NCI-H146 treated with DMSO at 0.1 percent for 48 hours (cell line): ENCODE data around the gene SENP6.
A peak's percentile ranks its signal among the peaks of the same experiment; 100 is the strongest.
"Not testable (repeated sequence)": the region's sequence is repeated elsewhere in the genome, so short reads cannot be mapped to it uniquely, and the experiment has no call there.

Experiments
- DNase-seq: peaks from one replicate; lab custom pipeline; 2025; ENCODE audit not compliant: unreplicated experiment; lab: John Stamatoyannopoulos, UW

Gene SENP6, protein sequence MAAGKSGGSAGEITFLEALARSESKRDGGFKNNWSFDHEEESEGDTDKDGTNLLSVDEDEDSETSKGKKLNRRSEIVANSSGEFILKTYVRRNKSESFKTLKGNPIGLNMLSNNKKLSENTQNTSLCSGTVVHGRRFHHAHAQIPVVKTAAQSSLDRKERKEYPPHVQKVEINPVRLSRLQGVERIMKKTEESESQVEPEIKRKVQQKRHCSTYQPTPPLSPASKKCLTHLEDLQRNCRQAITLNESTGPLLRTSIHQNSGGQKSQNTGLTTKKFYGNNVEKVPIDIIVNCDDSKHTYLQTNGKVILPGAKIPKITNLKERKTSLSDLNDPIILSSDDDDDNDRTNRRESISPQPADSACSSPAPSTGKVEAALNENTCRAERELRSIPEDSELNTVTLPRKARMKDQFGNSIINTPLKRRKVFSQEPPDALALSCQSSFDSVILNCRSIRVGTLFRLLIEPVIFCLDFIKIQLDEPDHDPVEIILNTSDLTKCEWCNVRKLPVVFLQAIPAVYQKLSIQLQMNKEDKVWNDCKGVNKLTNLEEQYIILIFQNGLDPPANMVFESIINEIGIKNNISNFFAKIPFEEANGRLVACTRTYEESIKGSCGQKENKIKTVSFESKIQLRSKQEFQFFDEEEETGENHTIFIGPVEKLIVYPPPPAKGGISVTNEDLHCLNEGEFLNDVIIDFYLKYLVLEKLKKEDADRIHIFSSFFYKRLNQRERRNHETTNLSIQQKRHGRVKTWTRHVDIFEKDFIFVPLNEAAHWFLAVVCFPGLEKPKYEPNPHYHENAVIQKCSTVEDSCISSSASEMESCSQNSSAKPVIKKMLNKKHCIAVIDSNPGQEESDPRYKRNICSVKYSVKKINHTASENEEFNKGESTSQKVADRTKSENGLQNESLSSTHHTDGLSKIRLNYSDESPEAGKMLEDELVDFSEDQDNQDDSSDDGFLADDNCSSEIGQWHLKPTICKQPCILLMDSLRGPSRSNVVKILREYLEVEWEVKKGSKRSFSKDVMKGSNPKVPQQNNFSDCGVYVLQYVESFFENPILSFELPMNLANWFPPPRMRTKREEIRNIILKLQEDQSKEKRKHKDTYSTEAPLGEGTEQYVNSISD

DNA sequence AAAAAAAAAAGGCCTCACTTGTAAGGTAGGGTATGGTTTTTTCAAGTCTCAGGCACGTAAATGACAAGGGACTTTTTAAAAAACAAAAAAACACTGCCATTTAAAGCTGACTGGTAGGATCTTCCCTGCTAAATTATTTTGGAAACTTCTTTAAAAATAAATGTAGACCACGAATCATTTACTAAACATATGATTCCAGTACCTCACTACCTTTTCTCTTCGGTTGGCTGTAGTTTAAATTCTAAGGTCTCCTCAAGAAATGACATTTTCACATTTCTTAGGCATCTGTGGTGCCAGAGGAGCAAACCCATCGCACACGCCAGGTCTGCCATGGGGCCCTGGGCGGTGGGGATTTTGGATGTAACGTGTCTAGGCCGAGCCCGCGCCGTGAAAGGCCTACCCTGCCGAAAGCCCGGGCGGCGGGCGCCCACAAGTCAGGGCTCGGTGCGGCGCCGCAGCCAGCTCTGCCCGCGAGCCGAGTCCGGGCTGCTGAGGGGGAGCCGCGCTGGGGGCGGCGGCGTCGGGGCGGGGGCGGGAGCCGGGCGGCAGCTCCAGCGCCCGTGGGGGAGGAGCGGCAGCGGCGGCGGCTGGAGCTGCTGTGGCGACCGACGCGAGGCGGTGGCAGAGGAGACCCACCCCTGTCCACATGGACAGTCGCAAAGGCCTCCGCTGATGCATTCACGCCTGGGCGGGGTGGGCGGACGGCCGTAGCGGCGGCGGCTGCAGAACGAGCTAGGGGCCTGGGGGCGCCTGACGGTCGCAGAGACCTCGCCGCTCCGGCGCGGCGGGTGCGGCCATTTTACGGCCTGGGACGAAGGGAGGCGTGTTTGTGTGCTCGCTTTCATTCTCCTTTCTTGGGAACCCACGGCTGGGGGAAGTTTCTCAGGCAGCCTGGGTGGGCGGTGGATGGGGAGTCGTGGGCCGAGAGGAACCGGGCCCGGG lies at the start of gene SENP6:
Gene SENP6 (plus strand): TSS at position 577 of the 942 bp plus-strand sequence. CDS start 645 bp downstream, outside the sequence.
- peak; percentile 76 for DNase-seq

DNA sequence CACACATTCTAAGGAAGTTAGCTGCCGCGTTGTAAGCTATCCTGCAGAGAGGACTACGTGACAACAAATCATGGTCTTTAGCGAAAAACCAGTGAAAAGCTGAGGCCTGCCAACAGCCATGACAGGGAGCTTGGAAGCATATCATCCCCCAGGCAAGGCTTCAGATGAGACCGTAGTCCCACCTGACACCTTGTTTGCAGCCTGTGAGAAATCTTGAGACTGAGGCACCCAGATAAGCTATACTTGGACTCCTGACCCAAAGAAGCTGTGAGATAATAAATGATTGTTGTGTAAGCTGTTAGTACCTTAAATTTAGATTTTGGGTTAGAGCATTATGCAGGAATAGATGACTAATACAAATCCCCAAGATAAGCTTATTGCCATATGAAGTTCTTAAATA lies 45.4 kb upstream of the SENP6 start:
- no peak for DNase-seq

DNA sequence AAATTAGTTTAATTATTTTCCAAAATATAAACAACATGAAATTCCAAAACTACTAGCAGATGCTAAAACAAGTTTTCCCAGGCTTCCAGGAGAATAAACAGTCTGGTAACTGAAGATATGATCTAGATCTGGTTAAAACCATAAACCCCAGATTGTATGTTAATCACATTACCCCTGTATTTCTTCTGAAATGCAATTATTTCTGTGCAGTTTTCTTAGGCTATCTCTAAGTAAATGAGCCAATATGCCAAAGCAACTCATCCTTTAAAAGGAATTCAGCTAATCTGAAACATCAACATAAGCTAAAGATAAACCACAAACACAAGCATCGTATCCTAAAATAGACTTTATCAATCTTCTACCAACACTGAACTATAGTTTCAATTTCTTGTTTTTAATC lies 44.6 kb upstream of the SENP6 start:
- DNase-seq, result no peak

GRCh38 chr6:75563032-75563431 lies 38.6 kb upstream of the SENP6 start:
- no peak for DNase-seq

- no peak for DNase-seq
Measured at GRCh38 chr6:75566137-75566767, 35.4 kb upstream of the SENP6 start.

- no peak for DNase-seq
Measured at GRCh38 chr6:75568100-75568499, 33.6 kb upstream of the SENP6 start.

- DNase-seq, result no peak
Measured at GRCh38 chr6:75568965-75569364, 32.7 kb upstream of the SENP6 start.

- DNase-seq, result not testable (repeated sequence)
Measured at GRCh38 chr6:75570671-75571070, 31.0 kb upstream of the SENP6 start.

GRCh38 chr6:75572072-75572471 lies 29.6 kb upstream of the SENP6 start:
- DNase-seq, result no peak

DNA sequence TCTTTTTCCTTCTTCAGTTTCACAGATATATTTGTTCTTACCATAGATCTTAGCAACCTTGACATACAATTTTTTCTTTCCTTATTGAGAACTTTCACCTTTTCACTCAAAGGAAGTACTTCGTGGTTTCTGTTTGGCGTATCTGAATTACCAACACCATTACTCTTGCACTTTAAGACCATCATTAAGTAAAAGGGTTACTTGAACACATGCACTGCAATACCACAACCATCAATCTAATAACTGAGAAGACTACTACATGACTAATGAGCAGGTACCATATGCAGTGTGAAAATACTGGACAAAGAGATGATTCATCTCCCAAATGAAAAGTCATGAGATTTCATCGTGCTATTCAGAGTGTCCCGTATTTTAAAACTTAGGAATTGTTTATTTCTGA lies 21.7 kb upstream of the SENP6 start:
- no peak for DNase-seq

DNA sequence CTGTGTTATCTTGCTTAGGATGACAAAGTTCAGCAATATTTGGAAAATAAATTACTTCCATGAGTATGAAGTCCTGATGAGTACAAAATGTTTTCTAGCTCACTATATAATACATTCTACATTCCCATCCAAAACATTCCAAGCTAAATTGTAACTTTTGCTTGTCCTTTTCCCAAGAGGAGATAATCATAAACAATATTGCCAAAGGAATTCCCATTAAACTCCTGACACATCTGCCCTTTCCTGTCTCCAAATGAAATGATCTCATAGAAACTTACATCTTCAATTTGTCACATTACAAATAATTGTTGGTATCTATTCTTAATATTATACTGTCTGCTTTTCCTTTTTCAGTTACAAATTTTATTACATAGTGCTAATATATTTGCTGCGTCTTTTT lies 20.4 kb upstream of the SENP6 start:
- no peak for DNase-seq

DNA sequence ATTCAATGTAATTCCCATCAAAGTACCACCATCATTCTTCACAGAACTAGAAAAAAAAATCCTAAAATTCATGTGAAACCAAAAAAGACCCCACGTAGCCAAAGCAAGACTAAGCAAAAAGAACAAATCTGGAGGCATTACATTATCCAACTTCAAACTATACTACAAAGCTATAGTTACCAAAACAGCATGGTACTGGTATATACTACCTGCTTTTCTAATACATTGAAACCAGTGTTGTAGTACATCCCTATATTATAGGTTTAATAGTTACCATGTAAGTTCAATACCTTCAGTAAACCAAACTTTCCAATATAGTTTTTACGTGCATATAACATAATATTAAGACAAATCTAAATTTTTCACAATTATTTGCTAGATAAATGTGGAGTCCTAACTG lies 17.1 kb upstream of the SENP6 start:
- not testable (repeated sequence) for DNase-seq

GRCh38 chr6:75588948-75589347 lies 12.7 kb upstream of the SENP6 start:
- DNase-seq, result no peak

DNA sequence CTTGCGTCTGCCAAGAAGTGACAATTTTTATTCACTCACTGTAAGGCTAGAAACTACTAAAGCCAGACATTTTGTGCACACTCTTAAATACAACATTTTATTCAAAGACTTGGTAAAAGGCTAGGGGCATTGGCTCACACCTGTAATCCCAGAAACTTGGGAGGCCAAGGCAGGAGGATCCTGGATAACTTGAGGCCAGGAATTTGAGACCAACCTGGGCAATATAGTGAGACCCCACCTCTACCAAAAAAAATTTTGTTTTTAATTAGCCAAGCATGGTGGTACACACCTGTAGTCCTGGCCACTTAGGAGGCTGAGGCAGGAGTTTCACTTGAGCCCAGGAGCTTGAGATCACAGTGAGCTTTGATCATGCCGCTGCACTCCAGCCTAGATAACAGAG lies 11.3 kb upstream of the SENP6 start:
- no peak for DNase-seq

- DNase-seq, result not testable (repeated sequence)
Measured at GRCh38 chr6:75596380-75596779, 5.3 kb upstream of the SENP6 start.

DNA sequence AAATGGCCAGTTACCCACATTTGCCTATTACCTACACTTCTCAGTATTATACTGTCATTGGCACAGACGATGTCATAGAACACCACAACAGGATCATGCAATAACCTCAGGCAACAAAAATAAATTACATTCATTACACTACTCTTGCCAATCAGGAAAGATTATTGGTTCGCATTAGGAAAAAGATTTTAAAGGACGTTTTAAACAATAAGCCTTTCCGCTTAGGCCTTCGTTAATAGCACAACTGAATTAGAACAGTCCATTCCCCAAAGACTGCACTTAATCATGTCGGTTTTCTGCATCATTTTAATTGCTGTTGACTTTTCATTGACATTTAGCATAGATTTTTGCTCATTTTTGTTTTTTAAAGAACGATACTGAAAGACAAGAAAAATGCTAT lies 912 bp upstream of the SENP6 start:
- no peak for DNase-seq

GRCh38 chr6:75602246-75603105 lies 796 bp downstream of the SENP6 start:
- DNase-seq, result peak; percentile 53

DNA sequence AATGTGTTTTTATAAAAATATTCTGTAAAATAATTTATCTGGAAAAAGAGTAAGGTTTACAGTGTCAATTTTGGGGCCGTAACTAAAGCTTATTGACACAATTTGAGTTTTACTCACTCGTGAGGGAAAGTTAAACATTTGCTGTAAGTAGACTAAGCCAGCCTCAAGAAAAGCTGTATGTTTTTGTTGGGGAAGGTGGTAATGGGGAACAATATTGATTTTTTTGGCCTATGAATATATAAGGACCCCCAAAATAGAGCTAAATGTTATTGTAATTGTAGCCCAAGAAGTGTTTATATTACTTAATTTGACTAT lies 1.4 kb downstream of the SENP6 start:
- no peak for DNase-seq

GRCh38 chr6:75604294-75604693 lies 2.6 kb downstream of the SENP6 start:
- no peak for DNase-seq
